ENCODE data around the gene STEAP2.

STEAP2 gene

GRCh38 chr7:90192876-90193750 is 18.4 kb upstream of the STEAP2 start:
- no peak for DNase-seq (ENCODE audit: low read depth in 2 of 2)

- DNase-seq (ENCODE audit: low read depth in 2 of 2) = no peak
Measured at GRCh38 chr7:90194911-90195809, 16.4 kb upstream of the STEAP2 start.

GRCh38 chr7:90201500-90202195 is 9.9 kb upstream of the STEAP2 start:
- no peak for DNase-seq (ENCODE audit: low read depth in 2 of 2)

- DNase-seq (ENCODE audit: low read depth in 2 of 2) = no peak
Measured at GRCh38 chr7:90207956-90208355, 3.6 kb upstream of the STEAP2 start.

- no peak for DNase-seq (ENCODE audit: low read depth in 2 of 2)
Measured at GRCh38 chr7:90209776-90210175, 1.8 kb upstream of the STEAP2 start.

- no peak for DNase-seq (ENCODE audit: low read depth in 2 of 2)
Measured at GRCh38 chr7:90210475-90210874, 1.1 kb upstream of the STEAP2 start.

- no peak for DNase-seq (ENCODE audit: low read depth in 2 of 2)
Measured at GRCh38 chr7:90210981-90211380, 559 bp upstream of the STEAP2 start.

GRCh38 chr7:90212149-90212495 is 582 bp downstream of the STEAP2 start:
- no peak for DNase-seq (ENCODE audit: low read depth in 2 of 2)

GRCh38 chr7:90213521-90213920 is 2.0 kb downstream of the STEAP2 start:
- no peak for DNase-seq (ENCODE audit: low read depth in 2 of 2)

- DNase-seq (ENCODE audit: low read depth in 2 of 2) = no peak
Measured at GRCh38 chr7:90216080-90216674, 4.6 kb downstream of the STEAP2 start.

- DNase-seq (ENCODE audit: low read depth in 2 of 2) = no peak
Measured at GRCh38 chr7:90216771-90217170, 5.2 kb downstream of the STEAP2 start.

GRCh38 chr7:90222390-90222789 is 10.8 kb downstream of the STEAP2 start:
- DNase-seq (ENCODE audit: low read depth in 2 of 2) = no peak

- no peak for DNase-seq (ENCODE audit: low read depth in 2 of 2)
Measured at GRCh38 chr7:90222811-90223725, 11.5 kb downstream of the STEAP2 start.

GRCh38 chr7:90224195-90224594 is 12.7 kb downstream of the STEAP2 start:
- no peak for DNase-seq (ENCODE audit: low read depth in 2 of 2)

- no peak for DNase-seq (ENCODE audit: low read depth in 2 of 2)
Measured at GRCh38 chr7:90225181-90225580, 13.6 kb downstream of the STEAP2 start.

GRCh38 chr7:90225601-90226000 is 14.1 kb downstream of the STEAP2 start:
- no peak for DNase-seq (ENCODE audit: low read depth in 2 of 2)

- no peak for DNase-seq (ENCODE audit: low read depth in 2 of 2)
Measured at GRCh38 chr7:90227259-90227658, 15.7 kb downstream of the STEAP2 start.

GRCh38 chr7:90229682-90230081 is 18.1 kb downstream of the STEAP2 start:
- no peak for DNase-seq (ENCODE audit: low read depth in 2 of 2)

- no peak for DNase-seq (ENCODE audit: low read depth in 2 of 2)
Measured at GRCh38 chr7:90230834-90231233, 19.3 kb downstream of the STEAP2 start.

GRCh38 chr7:90231304-90231703 is 19.8 kb downstream of the STEAP2 start:
- no peak for DNase-seq (ENCODE audit: low read depth in 2 of 2)

- no peak for DNase-seq (ENCODE audit: low read depth in 2 of 2)
Measured at GRCh38 chr7:90232430-90232829, 20.9 kb downstream of the STEAP2 start.

Data from stimulated activated CD8-positive, alpha-beta memory T cell treated with anti-CD3 and anti-CD28 coated beads, Interleukin-2, amount 100 ng/mL, for 1 hour (primary cell).